ENCODE data around the gene GMDS. TPM values are rescaled to one million over a fixed set of nuclear protein-coding genes. Genes with fewer than 3 reads are reported as not detected.

Gene GMDS
- total RNA-seq, 1 donor from 2014 or later = 7.2 TPM

DNA sequence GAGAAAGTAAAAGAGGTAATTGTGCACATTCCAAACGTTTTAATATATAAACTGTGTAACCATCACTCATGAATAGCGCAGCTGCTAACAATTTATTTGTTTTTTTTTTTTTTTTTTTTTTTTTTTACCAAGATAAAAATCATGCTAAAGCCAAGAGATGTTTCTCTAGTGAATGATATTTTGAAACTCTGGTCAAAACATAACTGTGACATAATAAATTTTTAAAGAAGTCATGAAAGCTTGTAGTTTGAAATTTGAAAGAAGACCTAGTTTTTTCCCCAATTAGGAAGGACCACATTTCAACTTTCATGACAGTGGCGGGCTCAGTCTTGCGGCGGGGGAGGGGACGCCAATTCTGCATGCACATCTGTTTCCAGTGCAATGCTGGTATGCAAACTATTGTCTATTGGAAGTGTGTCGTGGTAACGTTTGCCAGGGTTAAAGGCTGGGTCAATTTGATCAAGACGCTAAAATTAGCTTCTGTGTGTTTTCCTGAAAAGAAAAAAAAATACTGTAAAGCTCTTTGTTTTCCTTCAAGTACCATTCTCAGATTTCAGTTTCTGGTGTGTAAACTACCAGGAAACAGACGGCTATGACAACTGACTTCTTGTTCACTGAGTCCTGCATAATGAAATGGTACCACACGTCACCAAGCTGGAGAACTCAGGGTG is 423.8 kb downstream of the GMDS start:
- Histone ChIP-seq H3K4me3 (peak overlapping the region; percentile 49), H3K27ac (replicated peaks) (peak overlapping the region; percentile 51), H3K9me3 (replicated peaks) (no peaks in the 10 kb centered on the region), H3K27me3 (ENCODE audit: low read depth) (no peaks in the 10 kb centered on the region), H3K36me3 (no peaks in the 10 kb centered on the region), H3K4me1 (peaks cover 33% of the 10 kb centered on the region)
- DNase-seq = no peak
- TF ChIP-seq CTCF (IDR thresholded peaks at IDR 0.05; ENCODE audit: borderline replicate concordance) = no peak
- intact Hi-C loops (cut with micrococcal nuclease) = no loop called here

- H3K27me3 ChIP-seq (ENCODE audit: low read depth) = no peaks in the 10 kb centered on the region
- H3K36me3 ChIP-seq = no peaks in the 10 kb centered on the region
- intact Hi-C loops (cut with micrococcal nuclease) = no loop called here
- peak overlapping the region; percentile 51 for H3K27ac ChIP-seq (replicated peaks)
- no peaks in the 10 kb centered on the region for H3K9me3 ChIP-seq (replicated peaks)
- peaks cover 37% of the 10 kb centered on the region for H3K4me1 ChIP-seq
- peak overlapping the region; percentile 49 for H3K4me3 ChIP-seq
- TF ChIP-seq CTCF (IDR thresholded peaks at IDR 0.05; ENCODE audit: borderline replicate concordance) = no peak
- no peak for DNase-seq
These were observed 424.3 kb downstream of the GMDS start for GRCh38 chr6:1821164-1821512.

DNA sequence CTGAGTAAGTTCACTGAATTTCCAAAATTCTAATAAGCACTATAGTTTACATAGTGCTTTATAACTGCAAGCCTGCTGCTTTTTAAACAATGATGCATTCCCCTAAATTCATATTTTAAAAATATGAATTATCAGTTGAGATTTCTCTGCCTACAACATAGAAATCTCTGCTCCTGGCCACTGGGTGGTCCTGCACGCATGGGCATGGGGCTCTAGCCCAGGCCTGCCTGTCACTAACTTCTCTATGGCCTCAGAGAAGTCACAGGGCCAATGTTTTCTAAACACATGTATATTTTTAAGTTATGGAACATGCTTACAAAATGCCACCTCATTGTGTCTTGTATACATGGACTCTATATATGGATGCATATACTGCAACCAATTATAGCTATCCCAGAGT is 424.7 kb downstream of the GMDS start:
- Histone ChIP-seq H3K4me1 (peaks cover 37% of the 10 kb centered on the region), H3K27ac (replicated peaks) (peak overlapping the region; percentile 51), H3K4me3 (no peak overlapping the region), H3K36me3 (no peaks in the 10 kb centered on the region), H3K27me3 (ENCODE audit: low read depth) (no peaks in the 10 kb centered on the region), H3K9me3 (replicated peaks) (no peaks in the 10 kb centered on the region)
- intact Hi-C loops (cut with micrococcal nuclease) = no loop called here
- no peak for TF ChIP-seq CTCF (IDR thresholded peaks at IDR 0.05; ENCODE audit: borderline replicate concordance)
- DNase-seq = no peak

GRCh38 chr6:1820165-1820564 is 425.2 kb downstream of the GMDS start:
- H3K4me3 ChIP-seq = no peak overlapping the region
- no peaks in the 10 kb centered on the region for H3K36me3 ChIP-seq
- no peaks in the 10 kb centered on the region for H3K27me3 ChIP-seq (ENCODE audit: low read depth)
- H3K4me1 ChIP-seq = peaks cover 37% of the 10 kb centered on the region
- intact Hi-C loops (cut with micrococcal nuclease) = no loop called here
- no peak for TF ChIP-seq CTCF (IDR thresholded peaks at IDR 0.05; ENCODE audit: borderline replicate concordance)
- H3K27ac ChIP-seq (replicated peaks) = no peak overlapping the region
- no peak for DNase-seq
- no peaks in the 10 kb centered on the region for H3K9me3 ChIP-seq (replicated peaks)

DNA sequence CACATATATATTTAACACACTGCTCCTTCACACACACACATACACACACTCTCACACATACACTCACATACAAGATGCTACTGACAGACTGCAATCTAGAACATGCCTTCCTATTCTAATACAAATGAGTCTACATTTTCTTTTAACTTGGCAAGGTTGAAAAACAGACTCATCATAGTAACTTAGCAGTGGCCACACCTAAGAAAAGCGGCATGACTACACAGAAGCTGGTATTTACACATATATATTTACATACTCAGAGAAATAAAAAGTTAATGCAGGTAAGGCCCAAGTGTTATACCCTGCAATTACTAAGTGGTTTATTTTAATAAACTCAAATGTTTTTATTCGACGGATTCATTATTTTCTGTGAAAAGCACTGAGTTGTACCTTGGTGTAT is 426.4 kb downstream of the GMDS start:
- no peak overlapping the region for H3K4me3 ChIP-seq
- intact Hi-C loops (cut with micrococcal nuclease) = no loop called here
- H3K9me3 ChIP-seq (replicated peaks) = no peaks in the 10 kb centered on the region
- H3K36me3 ChIP-seq = no peaks in the 10 kb centered on the region
- peaks cover 37% of the 10 kb centered on the region for H3K4me1 ChIP-seq
- H3K27ac ChIP-seq (replicated peaks) = no peak overlapping the region
- TF ChIP-seq CTCF (IDR thresholded peaks at IDR 0.05; ENCODE audit: borderline replicate concordance) = no peak
- no peaks in the 10 kb centered on the region for H3K27me3 ChIP-seq (ENCODE audit: low read depth)
- DNase-seq = no peak

All from left ventricle myocardium inferior (tissue), 1 donor.